ENCODE measurements around the gene CAND2. TPM values are rescaled to one million over a fixed set of nuclear protein-coding genes. Genes with fewer than 3 reads are reported as not detected.

CAND2 gene
- 0.31 to 1.2 TPM (median 0.54 TPM) in 5 replicates for total RNA-seq (2022; extraction: Qiagen RNA extraction; ENCODE audit: low read depth)

DNA sequence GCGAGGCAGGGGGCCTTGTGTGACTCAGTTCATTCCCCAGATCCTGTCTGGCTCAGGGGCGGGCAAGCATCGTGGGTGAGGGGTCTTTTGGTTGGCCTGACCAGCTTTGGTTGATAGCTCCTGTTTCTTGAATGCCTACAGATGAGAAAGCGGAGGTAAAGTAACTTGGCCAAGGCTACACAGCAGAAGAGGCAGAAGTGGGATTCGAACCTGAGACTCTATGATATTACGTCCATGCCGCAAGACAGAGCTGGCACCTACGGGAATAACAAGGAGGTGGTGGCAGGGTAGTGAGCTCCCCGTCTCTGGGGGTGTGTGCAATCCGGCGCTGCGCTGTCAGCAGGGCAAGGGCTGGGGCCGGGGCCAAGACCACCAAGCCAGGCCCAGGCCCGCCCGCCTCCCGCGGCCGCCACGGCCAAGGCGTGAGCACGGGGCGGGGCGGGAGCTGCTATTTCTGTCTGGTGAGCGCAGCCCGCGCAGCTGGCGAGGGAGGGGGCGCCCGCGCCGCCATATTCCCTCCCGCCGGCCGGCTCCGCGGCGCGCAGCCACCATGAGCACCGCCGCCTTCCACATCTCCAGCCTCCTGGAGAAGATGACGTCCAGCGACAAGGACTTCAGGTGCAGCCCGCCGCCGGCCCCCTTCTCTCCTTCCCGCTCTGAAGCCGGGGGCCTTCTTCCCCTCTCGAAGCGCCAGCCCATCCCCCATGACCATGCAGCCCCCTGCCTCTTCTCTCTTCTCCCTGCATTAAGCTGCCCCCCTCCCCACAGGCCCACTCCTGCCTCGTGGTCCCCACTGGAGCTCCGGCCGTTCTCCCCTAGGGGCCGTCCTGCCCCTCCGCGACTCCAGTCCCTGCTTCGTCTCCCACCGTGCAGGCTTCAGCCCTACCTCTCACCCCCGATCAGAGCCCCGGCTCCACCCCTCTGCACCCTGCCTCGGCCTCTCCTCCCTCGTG is at the start of gene CAND2:
Gene CAND2, plus strand, starts transcription at position 510 of the 953 bp plus-strand sequence. Its CDS starts 41 bp downstream, at position 551.

GRCh38 chr3:12759097-12759679 is 37.3 kb upstream of the CAND2 start, which contains the start of gene TMEM40:
Gene TMEM40, minus strand, starts transcription at chr3:12759259. Its CDS starts 9,427 bp downstream, at chr3:12749832.

DNA sequence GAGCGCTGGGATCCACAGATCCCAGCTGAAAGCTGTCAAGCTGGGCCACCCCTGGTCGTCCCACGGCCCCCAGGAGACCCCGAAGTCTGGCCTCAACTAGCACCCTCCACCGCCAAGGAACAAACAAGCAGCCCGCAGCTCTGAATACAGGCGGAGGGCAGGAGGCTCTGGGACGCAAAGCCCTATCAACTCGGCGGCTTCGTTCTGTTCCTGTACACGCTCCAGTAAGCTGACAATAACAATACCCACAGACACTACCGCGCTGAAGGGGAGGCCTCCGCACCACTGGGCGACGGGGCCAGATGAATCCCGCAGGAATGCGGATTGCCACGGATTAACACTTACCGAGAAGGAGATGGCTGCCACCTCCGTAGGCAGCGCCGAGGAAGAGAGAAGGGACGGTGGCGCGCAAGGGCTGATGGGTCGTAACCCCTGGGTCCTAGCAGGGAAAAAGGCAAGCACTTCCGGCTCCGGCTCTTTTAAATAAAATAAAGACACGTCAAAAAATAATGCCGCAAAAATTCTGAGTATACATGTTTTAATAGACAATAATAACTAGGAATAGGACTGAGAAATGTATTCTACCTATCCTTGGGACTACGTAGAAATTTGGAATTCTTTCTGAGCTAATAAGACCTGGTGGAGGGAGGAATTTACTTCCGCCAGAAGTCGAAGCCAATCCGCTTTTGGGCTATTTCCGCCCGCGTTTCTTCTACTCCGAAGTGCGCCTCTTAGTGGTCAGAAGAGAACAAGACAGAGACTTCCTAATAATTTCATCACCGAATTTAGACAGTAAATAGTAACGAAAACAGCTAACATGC is 44.9 kb downstream of the CAND2 start, which contains the start of gene RPL32:
Gene RPL32, minus strand, starts transcription at position 417 of the 821 bp plus-strand sequence. CDS start 1,328 bp downstream, outside the sequence.

Other genes with a start within 250 kb of the CAND2 start
- gene MKRN2, start 239.6 kb upstream of the CAND2 start, total RNA-seq (2022; extraction: Qiagen RNA extraction; ENCODE audit: low read depth): 20.5 to 27.1 TPM (median 24.5 TPM) in 5 replicates
- gene RAF1, start 132.6 kb upstream of the CAND2 start, total RNA-seq (2022; extraction: Qiagen RNA extraction; ENCODE audit: low read depth): 55.9 to 65.4 TPM (median 61.8 TPM) in 5 replicates
- gene TMEM40, start 37.4 kb upstream of the CAND2 start, total RNA-seq (2022; extraction: Qiagen RNA extraction; ENCODE audit: low read depth): 0.12 to 0.81 TPM (median 0.40 TPM) in 4 of 5 replicates, not detected in the other
- gene RPL32, start 44.9 kb downstream of the CAND2 start, total RNA-seq (2022; extraction: Qiagen RNA extraction; ENCODE audit: low read depth): 2,169 to 2,770 TPM (median 2,321 TPM) in 5 replicates